HG03175 (cell line): ENCODE results near the gene HSD17B10.
"Not testable (repeated sequence)": the region's sequence is repeated elsewhere in the genome, so short reads cannot be mapped to it uniquely, and the experiment has no call there.

Experiments used
- ATAC-seq: cut with Tn5 transposase; IDR thresholded peaks from one replicate; pipeline ENCODE4 v1.9.1; 2021; ENCODE audit warnings: mild to moderate bottlenecking, moderate library complexity; ENCODE audit not compliant: unreplicated experiment

HSD17B10 gene

DNA sequence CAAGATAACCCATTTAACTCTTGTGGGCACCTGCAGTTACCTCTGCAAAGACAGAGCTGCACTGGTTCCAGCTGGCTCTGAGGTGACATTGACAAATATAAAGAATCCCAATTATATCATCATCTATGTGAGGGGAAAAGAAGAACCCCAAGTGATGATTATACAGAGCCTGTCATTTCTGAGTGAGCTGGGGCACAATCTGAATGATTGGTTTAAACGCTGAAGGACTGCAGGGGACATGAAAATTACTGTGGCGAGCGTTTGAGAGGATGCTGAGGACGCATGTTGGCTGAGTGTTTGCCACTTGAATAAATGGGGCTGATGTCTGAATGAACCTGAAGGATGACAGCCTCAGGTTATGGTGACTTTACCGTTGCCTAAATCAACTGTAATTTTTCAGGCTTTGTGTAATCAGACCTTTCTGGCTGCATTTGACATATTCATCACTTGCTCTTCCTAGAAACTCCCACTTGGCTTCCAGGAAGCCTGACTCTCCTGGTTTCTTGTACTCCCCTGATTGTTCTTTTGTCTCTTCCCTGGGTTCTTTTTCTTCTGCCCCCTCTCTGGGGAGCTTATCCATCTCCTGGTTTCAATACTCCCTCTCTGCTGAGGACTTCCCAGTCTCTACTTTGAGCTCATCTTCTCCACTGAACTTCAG is 4.1 kb upstream of the HSD17B10 start:
- ATAC-seq: no peak

GRCh38 chrX:53437206-53437605 is 3.0 kb upstream of the HSD17B10 start:
- no peak for ATAC-seq

GRCh38 chrX:53435997-53436396 is 1.8 kb upstream of the HSD17B10 start:
- peak; percentile 63 for ATAC-seq

- ATAC-seq: no peak
These were observed 3.9 kb downstream of the HSD17B10 start for GRCh38 chrX:53430231-53430630.

- no peak for ATAC-seq
These were observed 4.4 kb downstream of the HSD17B10 start for GRCh38 chrX:53429755-53430154.

DNA sequence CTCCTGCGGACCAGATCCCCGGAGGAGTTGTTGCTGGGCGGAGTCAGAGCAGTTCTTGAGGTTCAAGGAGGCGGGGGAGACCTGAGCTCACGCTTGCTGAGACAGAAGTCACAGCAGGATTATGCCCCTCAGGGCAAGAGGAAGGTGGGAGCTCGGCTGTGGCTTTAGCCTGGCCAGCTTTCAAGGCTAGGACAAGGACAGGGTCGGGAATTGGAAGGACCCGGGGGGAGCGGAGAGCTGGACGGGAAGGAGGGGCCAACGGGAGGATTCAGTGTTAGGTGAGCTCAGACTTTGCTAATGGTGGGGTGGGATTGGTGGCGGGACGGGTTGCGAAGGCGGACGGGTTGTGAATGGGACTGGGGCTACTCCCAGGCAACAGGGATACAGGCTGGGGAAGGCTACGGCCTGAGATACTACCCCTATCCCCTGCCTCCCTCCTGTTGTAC is 11.3 kb downstream of the HSD17B10 start, which contains the start of gene RIBC1:
TSS of gene RIBC1 (plus strand) at position 13 of the 446 bp plus-strand sequence. CDS start 3,404 bp downstream, outside the sequence.
- no peak for ATAC-seq

GRCh38 chrX:53422086-53422860 is 11.9 kb downstream of the HSD17B10 start, which contains the start of gene SMC1A:
TSS of gene SMC1A (minus strand) at chrX:53422654. CDS start at chrX:53422600, 54 bp downstream.
- peak; percentile 92 for ATAC-seq

GRCh38 chrX:53421772-53422085 is 12.4 kb downstream of the HSD17B10 start:
- ATAC-seq: peak; percentile 20

GRCh38 chrX:53421125-53421524 is 13.0 kb downstream of the HSD17B10 start:
- ATAC-seq: no peak

DNA sequence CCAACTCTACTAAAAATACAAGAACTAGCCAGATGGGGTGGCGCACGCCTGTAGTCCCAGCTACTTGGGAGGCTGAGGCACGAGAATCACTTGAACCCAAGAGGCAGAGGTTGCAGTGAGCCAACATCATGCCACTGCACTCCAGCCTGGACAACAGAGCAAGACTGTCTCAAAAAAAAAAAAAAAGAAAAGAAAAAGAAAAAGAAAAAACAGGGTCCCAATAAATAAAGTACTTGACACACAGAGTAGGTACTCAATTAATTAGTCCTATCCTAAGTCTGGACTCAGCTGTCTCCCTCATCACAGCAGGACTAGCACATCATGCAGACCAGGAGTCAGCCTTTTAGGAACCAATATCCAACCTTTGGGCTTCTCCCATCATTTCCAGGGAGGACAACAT is 13.8 kb downstream of the HSD17B10 start:
- not testable (repeated sequence) for ATAC-seq

DNA sequence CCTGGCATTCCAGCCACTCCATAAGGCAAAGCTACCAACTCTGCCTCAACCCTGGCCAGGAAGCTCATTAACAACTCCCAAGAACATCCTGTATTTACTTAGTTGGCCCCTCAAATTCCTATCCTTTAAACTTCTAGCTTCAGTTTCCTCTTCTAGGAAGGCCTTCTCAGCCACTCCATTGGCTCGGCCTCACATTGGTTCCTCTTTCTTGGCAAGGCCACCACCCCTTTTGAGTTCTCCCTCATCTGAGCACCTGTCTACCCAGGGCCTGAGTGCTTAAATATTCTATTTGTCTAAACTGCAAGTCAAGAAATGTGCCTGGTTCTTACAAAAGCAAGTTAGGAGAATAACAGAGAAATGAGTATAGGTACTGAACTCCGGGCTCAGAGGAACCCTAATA is 21.7 kb downstream of the HSD17B10 start:
- ATAC-seq: no peak

DNA sequence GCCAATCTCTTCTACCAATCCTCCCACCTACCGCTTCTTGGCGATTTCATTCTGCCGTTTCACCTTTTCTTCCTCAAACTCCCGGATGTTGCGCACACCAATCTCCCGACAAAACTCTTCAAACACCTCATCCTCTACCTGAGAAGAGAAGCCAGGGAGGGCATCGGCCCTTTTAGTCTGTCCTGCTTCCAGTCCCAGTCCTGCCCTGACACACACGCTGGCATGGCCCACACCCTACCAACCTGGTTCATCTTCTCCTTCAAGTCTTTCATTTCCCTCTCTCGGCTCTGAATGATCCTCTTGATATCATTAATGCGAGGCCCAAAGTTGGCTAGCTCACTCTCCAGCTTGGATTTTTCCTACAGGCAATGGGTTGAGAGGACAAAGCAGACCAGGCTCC is 30.6 kb downstream of the HSD17B10 start:
- ATAC-seq: no peak

DNA sequence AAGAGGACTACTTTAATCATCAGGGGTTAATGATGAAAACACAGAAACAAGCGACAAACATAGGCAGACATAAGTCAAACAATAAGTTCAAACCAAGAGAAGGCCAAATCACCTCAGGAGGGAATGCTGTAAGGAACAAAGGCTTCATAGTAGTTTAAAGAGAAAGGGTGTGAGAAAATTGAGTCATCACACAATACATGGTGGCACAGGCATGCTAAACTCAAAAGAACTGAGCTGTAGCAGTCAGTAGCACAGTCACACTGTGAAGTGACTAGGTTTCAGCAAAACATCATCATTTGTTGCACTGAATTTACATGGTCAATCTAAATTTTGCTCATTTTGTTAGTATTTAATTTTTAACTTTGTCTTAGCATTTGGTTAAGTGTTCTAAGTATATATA is 36.0 kb downstream of the HSD17B10 start:
- no peak for ATAC-seq

DNA sequence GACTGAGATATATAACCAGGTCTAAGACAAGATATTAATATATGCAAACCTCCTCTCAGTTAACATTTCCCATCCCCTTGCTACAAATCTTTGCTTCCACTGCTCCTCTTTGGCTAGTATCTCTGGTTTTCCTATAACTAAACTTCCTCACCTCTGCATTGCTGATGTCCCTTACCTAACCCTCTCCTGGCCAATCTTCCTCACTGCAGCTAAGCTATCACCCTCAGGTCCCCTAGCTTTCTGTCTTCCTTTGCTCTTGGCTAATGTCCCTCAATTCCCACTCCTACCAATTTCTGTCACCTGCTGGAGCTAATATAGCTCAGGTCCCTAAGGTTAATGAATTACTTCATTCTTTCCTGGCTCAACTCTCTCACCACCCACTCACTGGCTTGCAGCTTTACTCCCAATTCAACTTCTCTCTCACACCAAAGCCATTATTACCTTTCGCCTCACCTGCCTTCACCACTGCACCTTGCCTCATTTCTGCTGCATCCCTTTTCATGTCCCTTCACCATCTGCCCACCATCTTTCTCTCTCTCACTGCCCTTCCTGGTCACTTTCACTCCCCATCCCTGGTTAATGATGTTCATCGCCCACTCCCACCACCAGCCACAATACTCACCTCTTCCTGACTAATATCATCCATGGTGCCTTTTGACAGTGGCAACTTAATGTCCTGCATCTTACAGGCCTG is 38.4 kb downstream of the HSD17B10 start:
- no peak for ATAC-seq

DNA sequence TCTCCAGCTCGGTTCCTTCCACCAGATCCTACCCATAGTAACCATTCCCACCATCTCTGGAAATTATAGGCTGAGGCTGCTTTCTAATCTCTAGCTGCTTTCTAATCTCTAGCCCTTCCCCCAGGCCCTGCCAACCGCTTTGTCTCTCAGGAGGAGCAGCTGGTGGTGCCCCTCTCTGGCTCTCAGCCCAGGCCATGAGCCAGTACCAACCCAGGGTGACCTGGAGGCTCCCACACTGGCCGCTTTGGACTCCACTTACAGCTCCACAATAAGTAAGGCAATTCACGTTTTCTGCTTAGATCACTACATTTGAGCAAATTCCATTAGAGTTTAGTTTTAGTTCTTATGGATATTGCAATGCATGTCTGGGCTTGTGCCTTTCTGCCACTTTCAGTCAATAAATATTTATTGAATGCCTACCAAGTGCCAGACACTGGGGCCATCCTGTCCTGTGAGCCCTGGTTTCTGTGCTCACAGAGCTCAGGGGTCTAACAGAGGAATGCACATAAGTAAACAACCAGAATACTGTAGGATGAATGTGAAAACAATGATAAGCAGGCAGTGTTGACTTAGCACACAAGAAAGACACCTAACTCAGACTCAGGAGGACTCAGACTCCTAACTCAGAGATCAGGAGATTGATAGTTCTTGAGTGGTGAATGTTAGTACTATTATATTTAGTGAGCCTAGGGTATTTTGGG is 50.6 kb downstream of the HSD17B10 start:
- ATAC-seq: no peak
